Breast epithelium (tissue), 3 donors: Measurements from ENCODE around the gene PBX3.

Source experiments
- CTCF ChIP-seq, 3 donors: fragments of 450-650 bp; IDR thresholded peaks; one replicate each; pipeline ENCODE4 v1.5.1; 2016 to 2017; ENCODE audit warnings: antibody characterized with exemption in 3 of 3, mild to moderate bottlenecking in 3 of 3, moderate library complexity in 3 of 3
- POLR2AphosphoS5 ChIP-seq, 3 donors: sonication (generic); formaldehyde crosslinking; IDR thresholded peaks; one replicate each; pipeline ENCODE4 v1.6.1; 2017; ENCODE audit warnings: antibody characterized with exemption in 3 of 3

GRCh38 chr9:125707472-125707804, 39.7 kb upstream of the PBX3 start:
- no peak for TF ChIP-seq CTCF (IDR thresholded peaks at IDR 0.05)
- TF ChIP-seq POLR2AphosphoS5 (IDR thresholded peaks at IDR 0.05): no peak
